AML-193 (cell line): ENCODE measurements around the gene TRABD2B.

ENCODE experiments used
- DNase-seq, 2 experiments: peaks; one replicate each; lab custom pipeline; 2025; lab: John Stamatoyannopoulos, UW

The TRABD2B gene

DNA sequence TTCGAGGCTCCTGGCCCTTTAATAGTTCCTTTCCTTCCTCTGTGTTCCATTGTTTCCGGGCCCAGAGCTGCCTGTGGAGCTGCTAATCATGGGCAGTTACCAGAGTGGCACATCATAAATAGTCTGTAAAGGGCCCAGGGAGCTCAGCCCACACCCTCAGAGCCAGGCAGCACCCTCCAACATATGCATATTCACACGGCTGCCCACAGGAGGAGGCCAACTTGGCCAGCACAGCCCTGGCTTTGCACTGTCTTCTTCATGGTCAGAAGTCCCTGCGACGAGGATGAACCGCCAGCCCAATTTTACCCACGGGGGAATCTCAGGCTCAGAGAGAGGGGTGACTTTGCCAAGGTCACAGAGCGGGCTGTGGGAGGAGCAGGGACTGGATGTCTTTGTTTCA lies 172.5 kb downstream of the TRABD2B start:
- no peak for DNase-seq

DNA sequence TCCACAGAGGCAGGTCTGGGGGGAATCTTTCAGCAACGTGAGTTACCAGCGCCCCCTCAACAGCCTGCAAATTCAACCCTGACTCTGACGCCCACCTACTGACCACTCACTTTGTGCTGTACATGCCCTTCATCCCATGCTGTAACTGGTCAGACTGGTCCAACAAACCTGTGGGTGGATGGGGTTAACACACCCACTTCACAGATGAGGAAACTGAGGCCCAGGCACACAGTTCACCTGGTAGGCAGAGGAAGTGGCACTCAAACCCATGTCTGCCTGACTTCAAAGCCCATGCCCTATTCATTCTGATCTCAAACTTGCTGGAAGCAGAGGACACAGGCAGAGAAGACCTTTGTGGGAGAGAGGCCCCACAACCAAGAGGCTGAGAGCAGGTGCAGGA lies 172.9 kb downstream of the TRABD2B start:
- DNase-seq = no peak

DNA sequence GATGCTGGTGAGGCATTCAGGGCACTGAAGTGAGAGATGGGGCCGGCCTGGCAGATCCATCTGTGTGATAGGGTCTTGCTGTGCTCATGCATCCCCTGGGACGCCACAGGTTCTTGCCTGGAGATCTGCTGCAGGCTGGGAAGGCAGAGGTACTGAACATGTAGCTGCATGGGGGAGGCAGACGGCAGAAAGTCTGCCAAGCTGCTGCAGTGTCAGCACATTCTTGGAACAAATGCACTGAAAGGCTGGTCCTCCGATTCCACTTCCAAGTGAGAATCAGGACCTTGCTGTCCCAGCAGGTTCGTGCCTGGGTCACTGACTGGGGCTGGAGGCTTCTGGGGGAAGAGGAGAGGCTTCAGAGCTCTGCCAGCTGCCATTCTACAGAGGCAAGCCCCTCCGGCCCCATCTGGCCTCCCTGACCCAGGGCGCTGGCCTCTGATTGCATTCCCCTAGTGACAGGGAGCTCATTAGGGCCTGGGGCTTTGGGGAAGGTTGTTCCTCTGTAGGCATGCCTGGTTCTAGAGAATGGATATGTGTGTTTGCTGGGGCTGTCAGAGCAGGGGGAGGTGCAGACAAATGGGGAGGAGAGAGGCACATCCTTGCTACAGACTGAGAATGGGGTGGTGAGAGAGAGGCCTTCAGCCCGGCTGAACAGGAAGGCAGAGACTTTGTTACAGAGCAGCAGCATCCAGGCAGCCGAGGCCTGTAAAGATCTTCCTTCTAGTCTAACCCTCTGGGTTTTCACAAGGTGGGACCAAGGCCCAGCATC lies 174.0 kb downstream of the TRABD2B start:
- no peak for DNase-seq

DNA sequence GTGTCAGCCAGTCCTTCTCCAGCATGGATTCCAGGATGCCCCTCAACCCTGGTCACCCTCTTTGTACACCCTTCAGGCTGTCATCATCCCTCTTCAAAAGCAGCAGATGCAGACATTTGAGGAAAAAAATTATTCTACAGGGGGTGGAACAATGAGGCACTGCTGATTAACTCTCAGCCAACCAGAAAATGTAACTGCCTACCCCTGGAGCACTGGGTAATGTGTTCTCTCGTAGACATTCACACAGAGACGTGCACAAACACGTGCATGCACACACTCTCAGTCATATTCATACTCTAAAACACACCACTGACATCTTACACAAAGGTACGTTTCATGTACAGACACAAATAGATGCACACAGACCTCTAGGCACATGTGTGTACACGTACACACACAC lies 175.4 kb downstream of the TRABD2B start:
- no peak for DNase-seq

DNA sequence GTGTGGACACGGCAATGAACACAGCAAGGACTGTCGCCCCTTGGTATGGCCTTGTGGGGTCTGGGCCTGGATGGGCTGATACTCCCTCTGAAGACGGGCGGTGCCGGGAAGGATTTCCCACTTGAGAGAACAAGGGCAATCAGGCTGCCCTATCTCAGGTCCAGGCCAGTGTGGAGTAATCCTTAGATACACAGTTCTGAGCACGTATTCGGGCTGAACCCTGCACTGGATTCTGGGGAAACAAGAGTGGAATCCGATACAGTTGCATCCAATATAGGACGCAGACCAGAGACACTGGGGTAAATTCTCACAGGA lies 177.7 kb downstream of the TRABD2B start:
- no peak for DNase-seq

DNA sequence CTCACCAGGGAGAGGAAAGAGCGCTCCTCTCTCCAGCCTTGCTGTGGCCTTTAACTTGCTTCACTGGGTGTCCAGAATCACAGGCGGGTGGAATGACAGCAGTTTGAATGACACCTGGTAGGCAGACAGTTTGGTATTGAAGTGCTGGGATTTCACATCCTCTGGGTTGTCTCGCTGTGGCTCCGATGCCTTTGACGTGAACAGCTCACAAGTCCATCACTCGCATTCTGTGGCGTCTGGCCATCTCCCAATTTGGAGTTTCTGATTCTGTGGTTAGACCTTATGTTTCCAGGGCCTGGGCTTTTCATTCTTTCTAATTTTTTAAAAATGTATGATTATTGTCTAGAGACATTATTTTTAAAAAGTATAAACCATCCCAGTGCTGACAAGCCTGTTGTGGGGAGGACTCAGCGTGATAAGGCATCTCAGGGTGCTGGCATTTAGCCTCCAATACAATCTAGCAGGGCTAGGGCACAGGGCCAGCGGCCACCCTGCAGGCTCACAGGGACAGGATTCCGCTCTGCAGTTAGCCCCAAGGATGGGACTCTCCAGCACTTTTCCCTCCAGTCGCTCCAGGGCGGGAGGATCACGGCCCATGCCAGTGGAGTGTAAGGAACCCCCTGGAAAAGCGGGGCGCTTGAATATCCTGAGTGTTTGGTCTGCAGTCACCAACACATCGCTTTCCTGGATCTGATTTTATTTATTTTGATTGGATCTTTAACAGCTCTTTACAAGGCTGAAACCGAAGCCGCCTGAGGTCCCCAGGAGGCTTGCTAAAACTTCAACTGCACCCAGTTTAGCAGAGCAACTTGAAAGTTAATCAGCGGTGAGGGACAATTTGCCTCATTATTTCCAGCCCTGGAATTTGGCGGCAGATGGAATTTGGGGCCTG lies 178.3 kb downstream of the TRABD2B start:
- no peak for DNase-seq

DNA sequence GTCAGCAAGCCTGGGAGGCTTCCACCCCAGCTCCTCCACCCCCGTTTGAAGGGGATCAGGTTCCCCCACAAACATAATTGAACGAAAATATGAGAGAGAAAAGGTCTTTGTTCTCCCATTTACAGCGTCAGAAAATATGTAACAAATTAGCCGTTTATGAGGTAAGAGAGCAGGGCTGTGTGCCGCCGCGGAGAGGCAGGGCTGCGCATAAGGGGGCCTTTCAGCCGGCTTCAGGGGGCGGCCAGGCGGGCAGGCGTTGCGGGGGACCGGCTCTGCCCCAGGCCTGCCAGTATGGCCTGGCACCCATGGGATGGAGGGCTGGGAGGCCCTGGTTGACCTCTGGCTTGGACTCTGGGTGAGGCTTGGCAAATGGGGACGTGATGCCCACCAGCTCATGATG lies 179.3 kb downstream of the TRABD2B start:
- no peak for DNase-seq

DNA sequence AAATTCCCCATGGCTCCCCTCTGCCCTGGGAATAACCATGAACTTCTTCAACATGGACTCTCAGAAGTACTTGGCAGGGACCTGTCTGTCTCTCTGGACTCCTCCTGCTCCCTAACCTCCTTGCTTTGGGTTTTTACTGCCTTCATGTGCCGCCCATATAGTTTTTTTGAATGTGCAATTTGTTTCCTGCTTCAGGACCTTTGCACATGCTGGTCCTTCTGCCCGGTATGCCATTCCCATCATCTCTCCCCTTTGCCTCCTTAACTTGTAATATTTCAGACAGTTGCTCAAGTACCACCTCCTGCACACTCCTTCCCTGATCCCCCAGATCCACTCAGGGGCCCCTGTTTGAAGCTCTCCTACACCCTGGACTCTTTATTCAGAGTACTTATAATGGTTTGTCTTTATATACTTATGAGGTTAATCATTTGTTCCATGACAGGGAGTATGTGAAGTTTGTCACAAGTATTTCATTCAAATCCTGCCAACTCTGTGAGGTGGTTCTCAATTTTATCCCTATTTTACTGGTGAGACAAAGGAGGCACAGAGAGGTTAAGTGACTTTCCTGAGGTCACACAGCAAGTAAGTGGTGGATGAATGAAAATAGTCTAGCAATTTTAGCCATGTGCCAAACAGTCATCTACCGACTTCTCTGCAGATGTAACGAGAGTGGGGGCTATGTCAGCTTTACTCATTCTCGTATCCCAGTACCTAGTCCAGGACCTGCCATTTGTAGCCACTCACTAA lies 180.7 kb downstream of the TRABD2B start:
- no peak for DNase-seq

DNA sequence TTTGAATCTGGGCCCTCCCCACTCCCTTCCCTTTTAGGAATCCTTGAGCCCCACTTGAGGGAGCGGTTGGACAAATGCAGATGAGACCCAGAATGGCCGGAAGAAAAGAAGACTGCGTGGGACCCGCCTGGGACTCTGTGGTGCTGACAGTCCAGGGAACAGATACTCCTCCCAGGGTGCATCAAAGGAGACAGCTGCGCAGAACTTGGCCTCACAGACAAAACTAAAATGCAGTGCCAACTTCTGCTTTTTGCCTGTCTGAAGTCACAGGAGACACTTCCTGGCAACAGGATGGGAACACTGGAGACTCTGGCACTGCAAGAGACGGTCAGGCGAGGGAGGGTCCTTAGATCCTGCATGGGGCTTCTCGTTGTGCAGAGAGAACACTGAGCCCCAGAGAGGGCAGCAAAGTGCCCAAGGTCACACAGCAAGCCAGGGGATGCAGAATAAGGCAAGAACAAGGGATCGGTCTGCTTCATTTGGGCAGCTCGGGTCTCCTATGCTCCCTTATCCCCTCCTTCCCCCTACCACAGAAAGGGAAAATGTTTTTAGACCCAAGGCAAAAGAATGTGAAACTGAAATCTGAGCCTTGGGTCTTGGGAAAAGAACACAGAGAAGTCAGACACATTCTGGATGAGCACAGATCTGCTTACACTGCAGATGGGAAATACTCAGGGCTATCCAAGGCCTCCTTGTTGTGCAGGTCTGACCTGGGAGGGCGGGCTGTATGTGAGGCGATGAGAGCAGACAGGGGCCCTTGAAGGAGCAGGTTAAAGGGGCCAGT lies 182.4 kb downstream of the TRABD2B start:
- DNase-seq = no peak

DNA sequence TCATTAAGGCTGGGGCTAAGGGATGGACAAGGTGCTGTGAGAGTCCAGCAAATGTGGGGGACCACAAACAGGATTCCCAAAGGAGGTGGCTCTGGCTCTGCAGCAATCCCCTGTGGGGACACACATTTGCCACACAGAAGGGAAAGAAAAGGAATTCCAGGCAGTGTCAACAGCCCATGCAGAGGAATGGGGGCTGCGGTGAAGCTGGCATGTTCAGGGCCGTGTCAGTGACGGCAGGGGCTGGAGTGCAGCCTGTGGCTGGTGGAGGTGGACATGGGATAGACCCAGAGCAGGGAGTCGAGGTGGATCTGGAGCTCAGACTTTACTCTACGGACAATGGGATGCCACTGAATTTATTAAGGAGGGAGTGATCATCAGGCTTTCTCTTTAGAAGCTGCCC lies 183.2 kb downstream of the TRABD2B start:
- no peak for DNase-seq

DNA sequence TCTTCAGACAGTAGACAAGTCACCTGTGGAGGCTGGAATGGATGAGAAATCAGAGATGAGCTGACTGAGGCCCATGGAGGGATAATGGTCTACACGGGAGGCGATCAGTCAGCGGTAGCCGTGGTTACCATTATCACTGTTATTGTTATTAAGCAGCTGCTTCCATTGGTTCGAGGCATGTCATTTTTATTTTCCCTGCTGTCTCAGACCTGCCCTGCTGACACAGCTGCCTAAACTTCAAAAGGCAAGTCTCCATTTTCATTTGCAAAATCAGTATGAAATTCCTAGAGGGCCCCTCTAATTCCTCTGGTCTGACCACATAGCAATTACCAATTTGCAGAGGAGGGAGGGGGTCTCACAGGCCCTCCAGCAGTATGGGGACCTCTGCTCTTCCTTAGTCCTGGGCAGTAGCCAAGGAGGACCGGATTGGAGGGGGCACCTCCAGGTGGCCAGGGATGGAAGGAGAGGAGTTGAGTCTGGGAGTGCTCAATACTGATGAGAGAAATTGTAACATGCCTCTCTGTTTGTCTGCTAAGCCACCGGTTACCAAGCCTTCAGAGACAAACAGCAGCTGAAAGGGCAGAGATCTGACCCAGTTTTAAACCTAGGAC lies 184.2 kb downstream of the TRABD2B start:
- no peak for DNase-seq

DNA sequence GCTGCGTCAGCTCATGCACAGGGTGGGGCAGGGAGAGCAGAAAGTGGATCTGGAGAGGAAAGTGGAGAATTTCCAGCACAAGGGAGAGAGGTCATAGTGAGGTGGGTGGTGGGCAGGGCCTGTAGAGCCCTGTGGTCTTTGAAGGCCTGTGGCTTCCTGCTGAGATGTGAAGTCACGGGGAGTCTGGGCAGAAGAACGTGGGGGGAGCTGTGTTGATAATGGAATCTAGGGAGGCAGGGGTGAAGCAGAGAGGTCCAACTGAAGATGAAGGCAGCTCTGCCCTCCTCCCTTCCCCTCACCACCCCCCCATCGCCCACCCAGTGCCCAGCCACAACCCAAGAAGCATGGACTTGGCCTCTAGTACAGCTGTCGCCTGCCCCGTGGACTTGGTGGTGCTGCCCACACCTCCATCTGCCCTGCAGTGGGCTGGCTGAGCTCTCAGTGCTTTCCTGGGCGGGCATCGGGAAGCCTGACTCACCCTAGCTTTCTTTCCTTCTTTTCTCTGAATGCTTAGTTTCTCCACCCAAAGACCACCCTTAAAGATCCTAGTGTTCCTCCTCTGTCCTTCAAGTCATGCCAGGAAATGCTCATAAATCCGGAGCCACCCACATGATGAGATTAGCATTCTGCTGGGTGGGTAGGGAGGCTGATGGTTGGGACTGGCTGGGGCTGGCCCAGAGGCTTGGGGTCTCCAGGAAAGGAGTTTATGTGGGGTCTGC lies 186.1 kb downstream of the TRABD2B start:
- DNase-seq = no peak

DNA sequence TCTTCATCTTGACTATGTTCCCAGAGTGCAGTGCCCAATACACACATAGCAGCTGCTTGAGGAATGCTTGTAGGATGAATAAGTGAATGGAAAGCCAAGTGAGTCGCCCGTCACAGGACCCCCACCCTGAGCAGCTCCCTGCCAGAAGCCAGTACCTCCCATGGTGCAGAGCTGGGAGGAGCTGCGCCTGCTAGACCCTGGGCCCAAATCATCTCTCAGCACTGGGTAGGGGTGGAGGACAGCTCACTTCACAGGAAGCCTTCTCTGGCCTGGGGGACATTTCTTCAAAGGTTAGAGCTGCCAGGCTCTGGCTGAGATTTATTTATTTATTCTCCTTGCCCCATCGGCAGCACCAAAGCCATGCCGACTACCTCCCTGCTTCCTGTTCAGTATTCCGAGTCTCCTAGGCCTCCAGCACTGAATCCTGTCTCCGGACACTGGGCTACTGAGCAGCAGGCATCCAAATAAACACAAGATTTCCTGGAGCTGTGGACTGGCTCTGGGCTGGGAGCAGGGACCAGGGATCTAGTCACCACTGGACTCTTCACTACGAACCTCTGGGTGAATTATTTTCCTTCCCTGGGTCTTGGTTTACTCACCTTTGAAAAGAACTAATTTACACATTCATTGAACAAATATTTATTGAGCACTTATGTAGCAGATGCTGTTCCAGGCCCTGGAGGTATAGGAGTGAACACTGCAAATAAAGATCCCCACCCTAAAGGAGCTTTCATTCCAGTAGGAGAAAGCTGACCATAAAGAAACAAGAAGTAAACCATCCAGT lies 187.7 kb downstream of the TRABD2B start:
- DNase-seq = no peak

DNA sequence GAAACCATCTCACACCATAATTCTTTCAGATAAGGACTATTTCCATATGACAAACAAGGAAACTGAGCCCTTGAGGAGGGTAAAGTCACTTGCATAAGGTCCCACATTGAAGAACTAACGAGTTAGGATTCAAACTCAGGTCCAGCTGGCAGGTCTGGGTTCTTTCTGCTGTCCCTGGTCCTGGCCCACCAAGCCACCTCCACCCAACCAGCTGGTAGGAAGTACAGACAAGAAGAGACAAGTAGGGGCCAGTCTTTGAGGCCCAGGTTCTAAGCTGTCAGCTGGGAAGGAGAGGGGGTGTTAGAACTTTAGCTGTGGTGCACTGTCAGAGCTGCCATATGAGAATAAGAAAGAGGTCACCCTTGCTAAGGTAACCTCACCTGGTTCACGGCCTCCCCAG lies 188.6 kb downstream of the TRABD2B start:
- no peak for DNase-seq

DNA sequence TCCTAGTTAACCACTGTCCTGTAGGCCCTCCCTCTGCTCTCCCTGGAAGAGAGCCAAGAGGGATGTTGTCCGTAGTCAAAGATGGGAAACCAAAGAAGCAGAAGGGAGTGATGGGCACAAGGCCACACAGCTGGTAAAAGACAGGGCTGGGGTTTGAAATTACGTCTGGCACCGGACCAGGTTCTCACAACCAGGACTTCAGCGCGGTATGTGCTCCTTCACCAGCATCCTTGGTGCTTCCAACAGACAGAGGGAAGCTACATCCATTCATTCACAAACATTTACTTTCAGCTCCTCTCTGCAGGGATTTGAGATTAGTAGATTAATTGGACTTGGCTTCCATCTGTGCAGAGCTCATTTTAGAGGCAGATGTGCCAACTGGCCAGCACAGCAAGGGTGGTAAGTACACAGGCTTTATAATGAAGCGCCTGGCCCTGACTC lies 191.2 kb downstream of the TRABD2B start:
- DNase-seq = no peak

DNA sequence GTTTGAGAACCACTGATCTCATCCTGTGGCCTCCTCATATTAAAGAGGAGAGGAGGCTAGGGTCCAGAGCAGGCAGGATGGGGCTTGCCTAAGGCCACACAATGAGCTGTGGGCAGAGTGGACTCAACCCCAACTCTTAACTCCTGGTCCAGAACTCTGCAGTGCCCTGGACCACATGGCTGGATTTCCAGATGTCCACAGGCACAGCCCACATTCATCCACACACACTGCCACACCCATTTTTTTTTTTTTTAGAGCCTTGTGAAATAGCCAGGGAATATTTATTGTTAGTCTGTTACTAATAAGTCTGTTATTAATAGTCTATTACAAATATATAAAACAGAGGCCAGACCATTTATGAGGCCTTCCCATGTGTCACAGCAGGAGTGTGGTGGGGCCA lies 192.2 kb downstream of the TRABD2B start:
- no peak for DNase-seq

DNA sequence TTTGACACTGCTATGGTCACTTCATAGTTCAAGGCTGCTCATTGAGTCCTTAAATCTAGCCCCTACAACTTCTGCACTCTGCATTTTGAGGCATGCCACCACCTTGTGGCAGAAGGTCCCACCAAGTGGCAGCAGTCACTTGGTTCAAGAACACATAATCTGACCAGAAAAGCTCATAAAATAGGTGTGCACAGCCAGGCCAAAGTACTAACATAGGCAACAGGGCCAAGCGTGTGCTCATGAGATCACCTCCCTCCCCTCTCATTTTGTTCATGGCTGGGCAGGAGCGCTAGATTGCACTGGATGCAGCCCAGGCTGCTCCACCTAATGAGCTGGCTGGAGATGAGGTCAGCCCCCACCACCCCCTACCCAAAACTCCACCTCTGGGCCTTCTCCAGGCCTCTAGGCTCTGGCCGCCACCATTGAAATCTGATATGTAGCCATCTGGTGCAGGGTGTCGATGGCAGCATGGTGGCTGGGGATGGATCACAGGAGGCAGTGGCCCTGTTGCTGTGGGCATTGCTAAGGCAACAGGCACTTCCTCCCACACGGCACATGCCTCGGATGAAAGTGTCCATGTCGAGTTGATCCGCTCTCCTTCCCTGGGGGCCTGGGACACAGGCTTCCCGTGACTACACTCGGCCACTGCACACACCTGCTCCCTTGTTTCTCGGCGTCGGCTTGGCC lies 193.2 kb downstream of the TRABD2B start:
- DNase-seq = no peak

DNA sequence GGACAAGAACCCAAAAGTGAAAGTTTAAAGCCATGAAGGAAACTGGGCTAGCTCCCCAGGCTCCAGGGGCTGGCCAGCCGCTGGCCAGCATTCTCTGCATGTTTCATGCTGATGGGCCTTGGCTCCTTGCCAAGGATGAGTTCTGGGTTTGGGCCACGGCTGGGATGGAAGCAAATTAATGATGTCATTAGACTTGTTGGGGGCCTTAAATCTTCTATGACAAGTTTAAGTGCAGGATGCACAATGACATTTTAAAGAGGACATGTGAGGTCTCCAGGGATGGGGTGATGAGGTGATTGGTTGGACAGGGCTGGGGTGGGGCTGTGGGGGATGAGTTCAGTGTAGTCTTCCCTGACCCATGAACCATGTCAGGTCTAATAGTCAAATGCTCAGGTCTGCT lies 199.6 kb downstream of the TRABD2B start:
- DNase-seq = no peak

DNA sequence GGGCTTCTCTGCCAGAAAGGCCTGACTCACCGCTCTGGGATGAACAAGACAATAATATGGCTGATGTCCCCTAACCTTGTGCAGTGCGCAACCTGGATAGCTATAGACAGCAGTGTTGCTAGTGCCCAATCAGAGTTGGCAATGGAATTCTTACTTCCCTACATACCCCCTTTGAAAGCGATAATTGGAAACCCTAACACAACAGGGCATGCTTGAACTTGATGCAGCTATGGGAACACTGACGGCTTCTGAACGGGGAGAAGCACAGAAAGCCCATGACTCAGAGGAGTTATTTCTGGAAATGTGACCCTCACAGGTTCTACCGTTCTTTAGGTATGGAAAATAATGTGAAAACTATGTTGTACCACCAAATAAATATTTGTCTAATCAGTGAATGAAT lies 200.6 kb downstream of the TRABD2B start:
- no peak for DNase-seq
